ENCODE data around the gene RAMP3. TPM values are rescaled to one million over a fixed set of nuclear protein-coding genes. Genes with fewer than 3 reads are reported as not detected.
A peak's percentile ranks its signal among the peaks of the same experiment; 100 is the strongest.
"Not testable (repeated sequence)": the region's sequence is repeated elsewhere in the genome, so short reads cannot be mapped to it uniquely, and the experiment has no call there.

RAMP3 gene
- polyA plus RNA-seq, 1 donor from 2014 or later: not detected

- no peaks in the 10 kb centered on the region for H3K36me3 Mint-ChIP-seq
- H3K4me3 Mint-ChIP-seq: peak overlapping the region in 1 of 4 donors; percentile 26
- peak overlapping the region in 1 of 3 donors; percentile 3 for H3K27ac Mint-ChIP-seq
- peaks cover 27% of the 10 kb centered on the region for H3K27me3 Mint-ChIP-seq
- peaks cover 0 to 2% (median 0%) of the 10 kb centered on the region in 3 donors for H3K9me3 Mint-ChIP-seq
- H3K4me1 Mint-ChIP-seq: peaks cover 5 to 14% (median 10%) of the 10 kb centered on the region in 3 donors
Measured at GRCh38 chr7:45158471-45158870, 880 bp downstream of the RAMP3 start.

GRCh38 chr7:45159296-45159695 is 1.7 kb downstream of the RAMP3 start:
- no peaks in the 10 kb centered on the region for H3K36me3 Mint-ChIP-seq
- H3K4me1 Mint-ChIP-seq: peaks cover 5 to 14% (median 10%) of the 10 kb centered on the region in 3 donors
- H3K9me3 Mint-ChIP-seq: peaks cover 0 to 3% (median 2%) of the 10 kb centered on the region in 3 donors
- peaks cover 27% of the 10 kb centered on the region for H3K27me3 Mint-ChIP-seq
- no peak overlapping the region for H3K4me3 Mint-ChIP-seq
- no peak overlapping the region for H3K27ac Mint-ChIP-seq

- Mint-ChIP-seq H3K36me3 (no peaks in the 10 kb centered on the region), H3K4me3 (peak overlapping the region in 1 of 4 donors; percentile 70), H3K27ac (peak overlapping the region in 2 of 3 donors; percentile 12 to 36)
Measured at GRCh38 chr7:45160417-45160881, 2.9 kb downstream of the RAMP3 start.

GRCh38 chr7:45161138-45161537 is 3.5 kb downstream of the RAMP3 start:
- Mint-ChIP-seq H3K4me1 (peaks cover 5 to 14% (median 5%) of the 10 kb centered on the region in 3 donors), H3K27me3 (peaks cover 23% of the 10 kb centered on the region), H3K36me3 (no peaks in the 10 kb centered on the region), H3K27ac (no peak overlapping the region), H3K4me3 (no peak overlapping the region), H3K9me3 (peaks cover 0 to 4% (median 3%) of the 10 kb centered on the region in 3 donors)

More at GRCh38 chr7:45160417-45160881, 2.9 kb downstream of the RAMP3 start:
- H3K4me1 Mint-ChIP-seq: peaks cover 5 to 14% (median 5%) of the 10 kb centered on the region in 3 donors
- H3K9me3 Mint-ChIP-seq: peaks cover 0 to 4% (median 3%) of the 10 kb centered on the region in 3 donors
- H3K27me3 Mint-ChIP-seq: peaks cover 24% of the 10 kb centered on the region

- Mint-ChIP-seq H3K4me3 (no peak overlapping the region), H3K36me3 (no peaks in the 10 kb centered on the region), H3K27ac (peak overlapping the region in 1 of 3 donors; percentile 39), H3K9me3 (peaks cover 0 to 4% (median 3%) of the 10 kb centered on the region in 3 donors), H3K4me1 (peaks cover 5 to 13% (median 5%) of the 10 kb centered on the region in 3 donors), H3K27me3 (peaks cover 20% of the 10 kb centered on the region)
Measured at GRCh38 chr7:45161842-45162241, 4.3 kb downstream of the RAMP3 start.

GRCh38 chr7:45162311-45162845 is 4.8 kb downstream of the RAMP3 start:
- Mint-ChIP-seq H3K4me3 (no peak overlapping the region), H3K27ac (no peak overlapping the region), H3K4me1 (peaks cover 5 to 9% (median 5%) of the 10 kb centered on the region in 3 donors), H3K9me3 (peaks cover 0 to 4% (median 3%) of the 10 kb centered on the region in 3 donors), H3K36me3 (no peaks in the 10 kb centered on the region), H3K27me3 (peaks cover 15% of the 10 kb centered on the region)

GRCh38 chr7:45162943-45163691 is 5.5 kb downstream of the RAMP3 start:
- no peaks in the 10 kb centered on the region for H3K36me3 Mint-ChIP-seq
- peaks cover 0 to 4% (median 3%) of the 10 kb centered on the region in 3 donors for H3K9me3 Mint-ChIP-seq
- H3K4me1 Mint-ChIP-seq: peaks cover 5 to 9% (median 5%) of the 10 kb centered on the region in 3 donors
- H3K4me3 Mint-ChIP-seq: no peak overlapping the region
- peaks cover 13% of the 10 kb centered on the region for H3K27me3 Mint-ChIP-seq
- H3K27ac Mint-ChIP-seq: no peak overlapping the region

- no peaks in the 10 kb centered on the region for H3K36me3 Mint-ChIP-seq
- peaks cover 8% of the 10 kb centered on the region for H3K27me3 Mint-ChIP-seq
- H3K27ac Mint-ChIP-seq: no peak overlapping the region
- H3K4me3 Mint-ChIP-seq: no peak overlapping the region
- peaks cover 0 to 5% (median 3%) of the 10 kb centered on the region in 3 donors for H3K9me3 Mint-ChIP-seq
- peaks cover 4 to 9% (median 5%) of the 10 kb centered on the region in 3 donors for H3K4me1 Mint-ChIP-seq
Measured at GRCh38 chr7:45163692-45164052, 6.1 kb downstream of the RAMP3 start.

GRCh38 chr7:45164271-45164670 is 6.7 kb downstream of the RAMP3 start:
- H3K4me1 Mint-ChIP-seq, H3K27ac Mint-ChIP-seq, H3K4me3 Mint-ChIP-seq: not testable (repeated sequence)

GRCh38 chr7:45165857-45166256 is 8.3 kb downstream of the RAMP3 start:
- H3K9me3 Mint-ChIP-seq: peaks cover 0 to 6% (median 3%) of the 10 kb centered on the region in 3 donors
- no peak overlapping the region for H3K27ac Mint-ChIP-seq
- peaks cover 7% of the 10 kb centered on the region for H3K27me3 Mint-ChIP-seq
- H3K4me1 Mint-ChIP-seq: peaks cover 0 to 3% (median 3%) of the 10 kb centered on the region in 3 donors
- H3K4me3 Mint-ChIP-seq: no peak overlapping the region
- no peaks in the 10 kb centered on the region for H3K36me3 Mint-ChIP-seq

More at GRCh38 chr7:45164271-45164670, 6.7 kb downstream of the RAMP3 start:
- not testable (repeated sequence) for H3K36me3 Mint-ChIP-seq, H3K27me3 Mint-ChIP-seq, H3K9me3 Mint-ChIP-seq

GRCh38 chr7:45171946-45172345 is 14.4 kb downstream of the RAMP3 start:
- Mint-ChIP-seq H3K27me3 (peaks cover 10% of the 10 kb centered on the region), H3K27ac (no peak overlapping the region), H3K4me3 (no peak overlapping the region), H3K36me3 (peaks cover 1% of the 10 kb centered on the region), H3K9me3 (peaks cover 0 to 2% (median 0%) of the 10 kb centered on the region in 3 donors), H3K4me1 (no peaks in the 10 kb centered on the region)

GRCh38 chr7:45173596-45174327 is 16.2 kb downstream of the RAMP3 start:
- Mint-ChIP-seq H3K4me3 (no peak overlapping the region), H3K36me3 (peaks cover 1% of the 10 kb centered on the region), H3K27me3 (peaks cover 12% of the 10 kb centered on the region), H3K9me3 (peaks cover 0 to under 1% (median 0%) of the 10 kb centered on the region in 3 donors), H3K27ac (no peak overlapping the region), H3K4me1 (no peaks in the 10 kb centered on the region)

GRCh38 chr7:45174328-45174610 is 16.7 kb downstream of the RAMP3 start:
- Mint-ChIP-seq H3K27me3 (peaks cover 9% of the 10 kb centered on the region), H3K9me3 (no peaks in the 10 kb centered on the region), H3K27ac (no peak overlapping the region), H3K36me3 (peaks cover 1% of the 10 kb centered on the region), H3K4me3 (no peak overlapping the region), H3K4me1 (no peaks in the 10 kb centered on the region)

- Mint-ChIP-seq H3K27ac (no peak overlapping the region), H3K27me3 (peaks cover 13% of the 10 kb centered on the region), H3K36me3 (peaks cover 1% of the 10 kb centered on the region), H3K4me3 (no peak overlapping the region), H3K4me1 (no peaks in the 10 kb centered on the region), H3K9me3 (no peaks in the 10 kb centered on the region)
Measured at GRCh38 chr7:45174966-45175765, 17.6 kb downstream of the RAMP3 start.
